Measurements from ENCODE around the gene AUNIP. TPM values are rescaled to one million over a fixed set of nuclear protein-coding genes. Genes with fewer than 3 reads are reported as not detected.
A peak's percentile ranks its signal among the peaks of the same experiment; 100 is the strongest.

The AUNIP gene
- total RNA-seq, 5 donors from 2014 or later (not counting 1 experiment from before 2014, with no cell fraction given), result 0.20 to 0.35 TPM; not detected in 3

DNA sequence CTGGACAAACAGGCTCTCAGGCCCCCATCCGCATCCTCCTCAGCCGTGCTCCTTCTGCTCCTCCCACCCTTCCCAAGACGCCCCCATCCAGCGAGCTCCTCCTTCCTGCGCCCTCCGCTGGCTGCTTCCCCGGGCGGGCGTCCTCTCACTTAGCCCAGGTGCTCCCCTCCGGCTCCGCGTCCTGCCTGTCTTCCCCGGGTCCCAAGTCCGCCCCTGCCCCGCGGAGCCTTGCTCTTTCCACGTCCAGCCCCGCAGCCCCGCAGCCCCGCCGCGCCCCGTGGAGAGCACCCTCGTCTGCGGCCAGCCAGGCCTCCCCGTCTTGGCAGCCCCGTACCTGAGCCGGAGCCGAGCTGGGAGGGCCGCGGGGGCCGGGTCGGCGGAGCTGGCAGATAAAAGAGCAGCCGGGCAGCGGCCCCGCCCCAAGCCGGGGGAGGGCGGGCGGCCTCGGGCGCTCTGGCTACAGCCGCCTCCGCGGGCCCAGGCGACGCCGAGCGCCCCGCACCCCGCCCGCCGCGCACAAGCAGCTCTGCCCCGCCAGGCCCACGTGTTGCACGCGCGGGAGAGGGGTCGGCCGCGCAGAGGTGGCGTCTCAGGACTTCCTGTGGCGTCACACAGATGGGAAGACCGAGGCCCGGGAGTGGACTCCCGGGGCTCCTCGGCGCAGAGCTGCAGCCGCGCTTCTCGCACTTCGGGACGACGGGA lies 16.0 kb upstream of the AUNIP start, which contains the start of gene PAQR7:
Gene PAQR7, minus strand, starts transcription at position 555 of the 702 bp plus-strand sequence. CDS start 11,869 bp downstream, outside the sequence.
- peak within 1 kb of the TSS; percentile 57 to 75 for H3K27ac Mint-ChIP-seq

DNA sequence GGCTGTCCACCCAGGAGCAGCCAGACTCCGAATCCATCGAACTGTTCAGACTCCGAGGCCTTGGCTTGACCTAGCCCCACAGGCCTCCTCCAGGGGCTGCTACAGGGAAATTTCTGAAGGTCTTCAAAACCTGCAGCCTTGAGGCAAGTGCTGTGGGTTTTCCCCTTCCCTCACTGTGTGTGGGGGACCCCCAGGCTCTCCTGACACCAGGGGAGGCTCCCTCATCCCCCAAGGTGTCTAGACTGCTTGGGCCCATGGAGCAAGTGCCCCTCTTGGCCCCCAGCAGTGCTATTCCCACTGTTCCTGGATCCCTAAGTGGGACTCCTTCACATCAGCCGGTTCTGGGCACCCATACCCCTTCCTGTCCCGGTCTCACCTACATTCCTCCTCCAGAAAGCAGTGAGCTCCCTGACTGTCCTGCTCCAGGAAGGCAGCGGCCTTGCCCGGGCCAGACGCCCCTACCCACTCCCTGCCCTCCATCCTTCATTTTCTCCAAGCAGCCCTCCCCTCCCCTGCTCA lies 15.4 kb upstream of the AUNIP start:
- no peaks in the 10 kb centered on the region for H3K36me3 ChIP-seq (ENCODE audit: control insufficient read depth in 2 of 2, extremely low read depth in 1 of 2, insufficient read depth in 1 of 2, low read length in 1 of 2)
- CTCF ChIA-PET, result interaction anchor here in 1 of 2 donors (0.8 kb wide), 2 partner anchors 17 to 123 kb away, joined by 4 to 5 read pairs; partner anchors contain the start of gene PAFAH2
- 33% methylated on average over 8 of the region's 8 CpGs for WGBS (ENCODE audit: insufficient coverage)
- no peaks in the 10 kb centered on the region for H3K9me3 ChIP-seq
- peaks cover 6 to 21% of the 10 kb centered on the region in 2 experiments for H3K4me1 ChIP-seq (ENCODE audit: control insufficient read depth in 1 of 2, extremely low read depth in 1 of 2, insufficient read depth in 2 of 2, low read length in 2 of 2)
- H3K4me3 ChIP-seq (ENCODE audit: control insufficient read depth in 1 of 2, extremely low read depth in 1 of 2, low read length in 1 of 2), result peak overlapping the region; percentile 58 to 62
- ATAC-seq (replicated peaks in 1 of 4) (peak in 2 of 4 experiments; percentile 1), DNase-seq (peak in 2 of 35 experiments; percentile 15 to 28)
- POLR2A ChIA-PET, result no interaction called here
- H3K27me3 Mint-ChIP-seq, result no peaks in the 10 kb centered on the region
- H3K4me1 Mint-ChIP-seq, result peaks cover 7 to 9% (median 7%) of the 10 kb centered on the region in 3 donors
- H3K36me3 Mint-ChIP-seq, result no peaks in the 10 kb centered on the region
- no peaks in the 10 kb centered on the region for H3K9me3 Mint-ChIP-seq
- H3K27ac Mint-ChIP-seq, result peak overlapping the region in 1 of 2 donors; percentile 69
- H3K27ac ChIP-seq (ENCODE audit: low read length), result peak overlapping the region; percentile 12
- peaks cover 0 to 13% of the 10 kb centered on the region in 2 experiments for H3K27me3 ChIP-seq (replicated peaks in 1 of 2; ENCODE audit: control insufficient read depth in 2 of 2, extremely low read depth in 1 of 2, insufficient read depth in 2 of 2, low read length in 1 of 2)
- H3K4me3 Mint-ChIP-seq, result peak overlapping the region; percentile 73 to 86 (median 77)

More for the DNA sequence above, 16.0 kb upstream of the AUNIP start, which contains the start of gene PAQR7:
- peak within 1 kb of the TSS; percentile 77 to 86 (median 79) for H3K4me3 Mint-ChIP-seq
- no peaks in the 10 kb centered on the region for H3K36me3 Mint-ChIP-seq
- peak; percentile 81 to 90 (median 88) for ATAC-seq (replicated peaks in 1 of 4)
- Histone ChIP-seq H3K9me3 (no peaks in the 10 kb centered on the region), H3K36me3 (ENCODE audit: control insufficient read depth in 2 of 2, extremely low read depth in 1 of 2, insufficient read depth in 1 of 2, low read length in 1 of 2) (no peaks in the 10 kb centered on the region), H3K4me1 (ENCODE audit: control insufficient read depth in 1 of 2, extremely low read depth in 1 of 2, insufficient read depth in 2 of 2, low read length in 2 of 2) (peaks cover 6 to 21% of the 10 kb centered on the region in 2 experiments), H3K27ac (ENCODE audit: low read length) (peak within 1 kb of the TSS; percentile 38), H3K4me3 (ENCODE audit: control insufficient read depth in 1 of 2, extremely low read depth in 1 of 2, low read length in 1 of 2) (peak within 1 kb of the TSS; percentile 58 to 62), H3K27me3 (replicated peaks in 1 of 2; ENCODE audit: control insufficient read depth in 2 of 2, extremely low read depth in 1 of 2, insufficient read depth in 2 of 2, low read length in 1 of 2) (peaks cover 0 to 13% of the 10 kb centered on the region in 2 experiments)
- H3K4me1 Mint-ChIP-seq, result peaks cover 7 to 9% (median 7%) of the 10 kb centered on the region in 3 donors
- ChIA-PET POLR2A (no interaction called here), CTCF (interaction anchor here in 1 of 2 donors (0.7 to 0.8 kb wide), 2 partner anchors 20 to 122 kb away, joined by 3 to 5 read pairs; partner anchors contain the start of gene PAFAH2)
- H3K27me3 Mint-ChIP-seq, result no peaks in the 10 kb centered on the region
- DNase-seq, result peak; percentile 21 to 72 (median 40)
- under 1% methylated on average over 75 of the region's 75 CpGs for WGBS (ENCODE audit: insufficient coverage)
- no peaks in the 10 kb centered on the region for H3K9me3 Mint-ChIP-seq

DNA sequence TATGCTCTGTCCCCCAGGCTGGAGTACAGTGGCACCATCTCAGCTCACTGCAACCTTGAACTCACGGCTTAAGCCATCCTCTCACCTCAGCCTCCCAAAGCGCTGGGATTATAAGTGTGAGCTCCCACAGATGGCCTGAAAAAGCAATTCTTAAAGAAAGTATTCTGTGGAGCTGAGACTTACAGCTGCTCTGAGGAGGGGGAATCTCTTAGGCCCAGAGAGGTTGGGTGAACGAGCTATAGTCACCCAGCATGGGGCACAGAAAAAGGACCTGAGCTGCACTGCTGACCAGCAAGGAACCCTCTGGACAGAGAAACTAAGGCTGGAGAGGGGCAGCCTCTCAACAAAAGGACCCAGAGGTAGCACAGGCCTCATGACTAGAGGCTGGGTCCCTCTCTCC lies 15.0 kb upstream of the AUNIP start:
- WGBS (ENCODE audit: insufficient coverage), result 90% methylated on average over 1 of the region's 3 CpGs
- H3K27me3 Mint-ChIP-seq, result no peaks in the 10 kb centered on the region
- ChIA-PET POLR2A (no interaction called here), CTCF (interaction anchor here in 1 of 2 donors (0.6 to 0.8 kb wide), 2 partner anchors 18 to 31 kb away, joined by 3 to 4 read pairs; no protein-coding TSS in a partner anchor)
- Histone ChIP-seq H3K36me3 (ENCODE audit: control insufficient read depth in 2 of 2, extremely low read depth in 1 of 2, insufficient read depth in 1 of 2, low read length in 1 of 2) (no peaks in the 10 kb centered on the region), H3K4me1 (ENCODE audit: control insufficient read depth in 1 of 2, extremely low read depth in 1 of 2, insufficient read depth in 2 of 2, low read length in 2 of 2) (peaks cover 6 to 21% of the 10 kb centered on the region in 2 experiments), H3K27ac (ENCODE audit: low read length) (no peak overlapping the region), H3K27me3 (replicated peaks in 1 of 2; ENCODE audit: control insufficient read depth in 2 of 2, extremely low read depth in 1 of 2, insufficient read depth in 2 of 2, low read length in 1 of 2) (peaks cover 0 to 13% of the 10 kb centered on the region in 2 experiments), H3K9me3 (no peaks in the 10 kb centered on the region), H3K4me3 (ENCODE audit: control insufficient read depth in 1 of 2, extremely low read depth in 1 of 2, low read length in 1 of 2) (no peak overlapping the region)
- ATAC-seq (replicated peaks in 1 of 4) (no peak), DNase-seq (no peak)
- H3K9me3 Mint-ChIP-seq, result no peaks in the 10 kb centered on the region
- H3K4me3 Mint-ChIP-seq, result peak overlapping the region in 1 of 3 donors; percentile 86
- H3K36me3 Mint-ChIP-seq, result no peaks in the 10 kb centered on the region
- H3K4me1 Mint-ChIP-seq, result peaks cover 7 to 9% (median 7%) of the 10 kb centered on the region in 3 donors
- no peak overlapping the region for H3K27ac Mint-ChIP-seq

DNA sequence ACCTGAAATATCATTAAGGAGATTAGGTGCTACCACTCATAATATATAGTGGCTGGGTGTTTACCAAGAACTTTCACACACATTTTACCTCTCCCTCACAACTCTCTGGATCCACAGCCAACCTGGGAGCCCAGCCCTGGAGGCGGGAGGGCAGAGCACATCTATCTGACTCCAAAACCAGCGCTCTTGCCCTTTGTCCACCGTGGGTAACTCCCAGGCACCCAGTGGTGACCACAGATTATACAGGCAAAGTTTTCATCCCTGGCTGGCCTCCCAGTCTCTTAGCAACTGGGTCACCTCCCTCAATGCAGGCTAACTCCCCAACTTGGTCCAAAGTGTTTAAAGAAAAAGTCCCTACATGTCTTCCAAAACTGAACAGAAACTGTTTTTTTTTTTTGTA lies 13.9 kb upstream of the AUNIP start:
- H3K27me3 Mint-ChIP-seq, result no peaks in the 10 kb centered on the region
- no peak overlapping the region for H3K27ac Mint-ChIP-seq
- no peaks in the 10 kb centered on the region for H3K36me3 ChIP-seq (ENCODE audit: control insufficient read depth in 2 of 2, extremely low read depth in 1 of 2, insufficient read depth in 1 of 2, low read length in 1 of 2)
- H3K36me3 Mint-ChIP-seq, result no peaks in the 10 kb centered on the region
- H3K9me3 ChIP-seq, result no peaks in the 10 kb centered on the region
- ATAC-seq (replicated peaks in 1 of 4), result no peak
- no peak for DNase-seq
- H3K4me1 ChIP-seq (ENCODE audit: control insufficient read depth in 1 of 2, extremely low read depth in 1 of 2, insufficient read depth in 2 of 2, low read length in 2 of 2), result peaks cover 6 to 21% of the 10 kb centered on the region in 2 experiments
- no peaks in the 10 kb centered on the region for H3K9me3 Mint-ChIP-seq
- peaks cover 7 to 9% (median 7%) of the 10 kb centered on the region in 3 donors for H3K4me1 Mint-ChIP-seq
- CTCF ChIA-PET, result no interaction called here
- H3K4me3 Mint-ChIP-seq, result no peak overlapping the region
- POLR2A ChIA-PET, result no interaction called here
- H3K27me3 ChIP-seq (replicated peaks in 1 of 2; ENCODE audit: control insufficient read depth in 2 of 2, extremely low read depth in 1 of 2, insufficient read depth in 2 of 2, low read length in 1 of 2), result peaks cover 0 to 13% of the 10 kb centered on the region in 2 experiments
- H3K4me3 ChIP-seq (ENCODE audit: control insufficient read depth in 1 of 2, extremely low read depth in 1 of 2, low read length in 1 of 2), result no peak overlapping the region
- no peak overlapping the region for H3K27ac ChIP-seq (ENCODE audit: low read length)
- 94% methylated on average over 3 of the region's 3 CpGs for WGBS (ENCODE audit: insufficient coverage)

DNA sequence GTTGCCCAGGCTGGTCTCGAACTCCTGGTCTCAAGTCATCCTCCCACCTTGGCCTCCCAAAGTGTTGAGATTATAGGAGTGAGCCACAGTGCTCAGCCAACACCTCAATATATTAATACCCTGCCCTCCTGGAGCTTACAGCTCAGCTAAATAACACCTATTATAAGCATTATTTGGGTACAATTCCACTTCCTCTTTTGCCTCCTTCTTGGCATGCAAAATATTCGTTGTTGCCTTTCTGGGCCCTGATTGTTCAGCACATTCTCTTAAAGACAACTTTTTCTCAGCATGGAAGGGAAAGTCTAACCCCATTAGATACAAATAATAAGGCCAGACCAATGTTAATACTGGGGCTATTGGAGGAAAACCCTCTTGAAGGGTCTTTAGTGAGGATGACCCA lies 13.5 kb upstream of the AUNIP start:
- H3K27ac Mint-ChIP-seq, result no peak overlapping the region
- ChIA-PET POLR2A (no interaction called here), CTCF (no interaction called here)
- H3K27me3 ChIP-seq (replicated peaks in 1 of 2; ENCODE audit: control insufficient read depth in 2 of 2, extremely low read depth in 1 of 2, insufficient read depth in 2 of 2, low read length in 1 of 2), result peaks cover 0 to 13% of the 10 kb centered on the region in 2 experiments
- H3K4me3 Mint-ChIP-seq, result no peak overlapping the region
- H3K36me3 ChIP-seq (ENCODE audit: control insufficient read depth in 2 of 2, extremely low read depth in 1 of 2, insufficient read depth in 1 of 2, low read length in 1 of 2), result no peaks in the 10 kb centered on the region
- no peak for ATAC-seq (replicated peaks in 1 of 4)
- no peak overlapping the region for H3K4me3 ChIP-seq (ENCODE audit: control insufficient read depth in 1 of 2, extremely low read depth in 1 of 2, low read length in 1 of 2)
- no peaks in the 10 kb centered on the region for H3K27me3 Mint-ChIP-seq
- H3K27ac ChIP-seq (ENCODE audit: low read length), result no peak overlapping the region
- peaks cover 6 to 21% of the 10 kb centered on the region in 2 experiments for H3K4me1 ChIP-seq (ENCODE audit: control insufficient read depth in 1 of 2, extremely low read depth in 1 of 2, insufficient read depth in 2 of 2, low read length in 2 of 2)
- no peak for DNase-seq
- peaks cover 7 to 9% (median 7%) of the 10 kb centered on the region in 3 donors for H3K4me1 Mint-ChIP-seq
- H3K9me3 Mint-ChIP-seq, result no peaks in the 10 kb centered on the region
- no peaks in the 10 kb centered on the region for H3K9me3 ChIP-seq
- no CpG with 5 or more reads among the region's 2 CpGs for WGBS (ENCODE audit: insufficient coverage)
- no peaks in the 10 kb centered on the region for H3K36me3 Mint-ChIP-seq

DNA sequence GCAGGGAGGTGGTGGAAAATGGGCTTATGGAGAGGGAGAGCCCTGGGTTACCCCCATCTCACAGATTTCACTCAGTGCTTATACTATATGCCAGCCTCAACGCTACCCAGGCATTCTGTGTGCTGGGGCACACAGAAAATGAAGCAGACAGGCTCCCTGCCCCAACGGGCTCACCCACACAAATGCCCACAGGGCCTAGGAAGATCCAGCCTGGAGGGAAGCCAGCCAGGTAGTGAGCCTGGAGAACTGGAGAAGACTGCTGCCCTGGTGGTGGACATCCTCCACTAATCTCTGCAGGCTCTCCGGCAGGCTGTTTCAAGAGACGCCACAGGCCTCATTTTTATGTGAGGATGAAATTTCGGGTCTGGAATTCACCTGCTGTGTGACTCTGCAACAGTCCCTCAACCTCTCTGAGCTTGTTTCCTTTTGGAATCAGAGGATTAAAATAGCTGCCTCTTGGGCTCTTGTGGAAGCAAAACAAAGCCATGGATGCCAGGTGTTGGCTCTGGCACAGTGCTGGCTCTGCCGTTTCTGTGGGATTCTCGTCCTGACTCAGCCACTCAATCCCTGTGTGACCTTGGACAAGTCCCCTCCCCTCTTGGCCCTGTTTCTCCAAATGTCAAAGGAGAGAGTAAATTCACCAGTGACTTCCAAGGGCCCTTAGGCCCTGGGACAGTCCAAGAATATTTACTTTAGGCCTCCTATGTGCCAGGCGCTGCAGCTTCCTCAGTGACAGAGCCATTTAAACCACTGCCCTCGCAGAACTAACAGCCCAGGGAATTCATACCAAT lies 12.6 kb upstream of the AUNIP start:
- peaks cover 6 to 21% of the 10 kb centered on the region in 2 experiments for H3K4me1 ChIP-seq (ENCODE audit: control insufficient read depth in 1 of 2, extremely low read depth in 1 of 2, insufficient read depth in 2 of 2, low read length in 2 of 2)
- Mint-ChIP-seq H3K9me3 (no peaks in the 10 kb centered on the region), H3K4me3 (no peak overlapping the region), H3K27me3 (no peaks in the 10 kb centered on the region), H3K36me3 (no peaks in the 10 kb centered on the region), H3K4me1 (peaks cover 7 to 9% (median 7%) of the 10 kb centered on the region in 3 donors), H3K27ac (no peak overlapping the region)
- ChIA-PET POLR2A (no interaction called here), CTCF (interaction anchor here in 1 of 2 donors (0.6 kb wide), 1 partner anchor 492 kb away, joined by 3 read pairs; no protein-coding TSS in a partner anchor)
- no peaks in the 10 kb centered on the region for H3K9me3 ChIP-seq
- H3K27ac ChIP-seq (ENCODE audit: low read length), result no peak overlapping the region
- ATAC-seq (replicated peaks in 1 of 4), result no peak
- 81% methylated on average over 3 of the region's 9 CpGs for WGBS (ENCODE audit: insufficient coverage)
- H3K27me3 ChIP-seq (replicated peaks in 1 of 2; ENCODE audit: control insufficient read depth in 2 of 2, extremely low read depth in 1 of 2, insufficient read depth in 2 of 2, low read length in 1 of 2), result peaks cover 0 to 13% of the 10 kb centered on the region in 2 experiments
- DNase-seq, result no peak
- no peak overlapping the region for H3K4me3 ChIP-seq (ENCODE audit: control insufficient read depth in 1 of 2, extremely low read depth in 1 of 2, low read length in 1 of 2)
- H3K36me3 ChIP-seq (ENCODE audit: control insufficient read depth in 2 of 2, extremely low read depth in 1 of 2, insufficient read depth in 1 of 2, low read length in 1 of 2), result no peaks in the 10 kb centered on the region
